Common myeloid progenitor, CD34-positive (primary cell): ENCODE results near the gene ZNF544.
A peak's percentile ranks its signal among the peaks of the same experiment; 100 is the strongest.

Experiments used
- CTCF ChIA-PET: fragments of 350-600 bp; sonication (Branson Sonifier 250); formaldehyde crosslinking; loops from one replicate; lab custom pipeline; 2021; ENCODE audit warnings: antibody characterized with exemption; lab: Charles Lee
- POLR2A ChIA-PET: fragments of 350-600 bp; sonication (Branson Sonifier 250); formaldehyde crosslinking; loops from one replicate; lab custom pipeline; 2021; ENCODE audit warnings: antibody characterized with exemption; lab: Charles Lee
- DNase-seq, 3 donors: peaks; one replicate each; pipeline versions ENCODE4 v3.0.0 to v3.0.0-alpha.2; 2013
- H3K27ac ChIP-seq, 2 experiments: 1 replicate in 1 of 2; 2 replicates in 1 of 2; pipeline ENCODE4 v1.7.0; 2013; ENCODE audit warnings: inconsistent platforms in 2 of 2, low read length in 2 of 2, mild to moderate bottlenecking in 2 of 2, low read depth in 1 of 2, moderate library complexity in 1 of 2; ENCODE audit not compliant: severe bottlenecking in 2 of 2, insufficient read depth in 1 of 2, poor library complexity in 1 of 2
- H3K27me3 ChIP-seq, 5 experiments: replicated peaks in 2 of 5; 1 replicate in 3 of 5; 2 replicates in 2 of 5; pipeline versions ENCODE4 v1.6.1 to v1.7.0; 2013; ENCODE audit warnings: low read length in 4 of 5, mild to moderate bottlenecking in 2 of 5, moderate library complexity in 2 of 5, inconsistent platforms in 1 of 5; ENCODE audit not compliant: insufficient read depth in 5 of 5, control insufficient read depth in 4 of 5
- H3K36me3 ChIP-seq, 4 experiments: 1 replicate in 2 of 4; 2 replicates in 2 of 4; pipeline versions ENCODE4 v1.6.1 to v1.7.0; 2013; ENCODE audit warnings: low read length in 3 of 4, control low read depth in 1 of 4, mild to moderate bottlenecking in 1 of 4; ENCODE audit not compliant: control insufficient read depth in 4 of 4, insufficient read depth in 4 of 4
- H3K4me1 ChIP-seq, 4 experiments: 1 replicate in 3 of 4; 2 replicates in 1 of 4; pipeline versions ENCODE4 v1.6.1 to v1.7.1; 2013; ENCODE audit warnings: low read length in 3 of 4, mild to moderate bottlenecking in 3 of 4, control low read depth in 1 of 4, inconsistent platforms in 1 of 4, moderate library complexity in 1 of 4; ENCODE audit not compliant: control insufficient read depth in 4 of 4, insufficient read depth in 4 of 4; ENCODE audit errors: control extremely low read depth in 1 of 4
- H3K4me3 ChIP-seq, 7 experiments: 1 replicate in 4 of 7; 2 replicates in 3 of 7; pipeline versions ENCODE4 v1.5.1 to v1.7.0; 2013; ENCODE audit warnings: mild to moderate bottlenecking in 7 of 7, low read length in 6 of 7, moderate library complexity in 6 of 7, inconsistent platforms in 2 of 7, low read depth in 2 of 7, control low read depth in 1 of 7; ENCODE audit not compliant: insufficient read depth in 4 of 7, control insufficient read depth in 1 of 7; ENCODE audit errors: extremely low read depth in 1 of 7
- H3K9me3 ChIP-seq, 5 experiments: 1 replicate in 4 of 5; 2 replicates in 1 of 5; pipeline versions ENCODE4 v1.6.1 to v1.7.1; 2013; ENCODE audit warnings: low read length in 4 of 5, mild to moderate bottlenecking in 2 of 5, inconsistent platforms in 1 of 5, low read depth in 1 of 5, moderate library complexity in 1 of 5; ENCODE audit not compliant: control insufficient read depth in 4 of 5, insufficient read depth in 2 of 5; ENCODE audit errors: control extremely low read depth in 1 of 5
- WGBS: methylation state at CpG from one replicate; pipeline ENCODE4 v1.1.5; 2013; ENCODE audit not compliant: insufficient coverage; 5-methylcytosine and 5-hydroxymethylcytosine counted together

The ZNF544 gene

DNA sequence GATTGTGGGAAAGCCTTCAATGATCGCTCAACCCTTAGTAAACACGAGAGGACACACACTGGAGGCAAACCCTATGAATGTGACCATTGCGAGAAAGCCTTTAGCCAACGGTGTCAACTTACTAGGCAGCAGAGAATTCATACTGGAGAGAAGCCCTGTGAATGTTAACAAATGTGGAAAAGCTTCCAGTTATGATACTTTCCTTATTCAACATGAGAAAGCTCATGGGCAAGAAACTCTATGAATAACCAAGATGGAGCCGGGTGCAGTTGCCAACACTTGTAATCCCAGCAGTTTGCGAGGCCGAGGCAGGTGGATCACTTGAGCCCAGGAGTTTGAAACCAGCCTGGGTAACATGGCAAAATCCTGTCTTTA, 34.2 kb downstream of the ZNF544 start:
- no peaks in the 10 kb centered on the region for H3K4me1 ChIP-seq
- H3K27me3 ChIP-seq: no peaks in the 10 kb centered on the region
- peaks cover 17 to 93% (median 93%) of the 10 kb centered on the region in 5 experiments for H3K9me3 ChIP-seq
- H3K27ac ChIP-seq: no peak overlapping the region
- peaks cover 19 to 72% (median 49%) of the 10 kb centered on the region in 4 experiments for H3K36me3 ChIP-seq
- H3K4me3 ChIP-seq: peak overlapping the region in 2 of 7 experiments; percentile 10 to 48
- 100% methylated on average over 7 of the region's 7 CpGs for WGBS
- DNase-seq: no peak
- POLR2A ChIA-PET: no interaction called here
- CTCF ChIA-PET: no interaction called here

DNA sequence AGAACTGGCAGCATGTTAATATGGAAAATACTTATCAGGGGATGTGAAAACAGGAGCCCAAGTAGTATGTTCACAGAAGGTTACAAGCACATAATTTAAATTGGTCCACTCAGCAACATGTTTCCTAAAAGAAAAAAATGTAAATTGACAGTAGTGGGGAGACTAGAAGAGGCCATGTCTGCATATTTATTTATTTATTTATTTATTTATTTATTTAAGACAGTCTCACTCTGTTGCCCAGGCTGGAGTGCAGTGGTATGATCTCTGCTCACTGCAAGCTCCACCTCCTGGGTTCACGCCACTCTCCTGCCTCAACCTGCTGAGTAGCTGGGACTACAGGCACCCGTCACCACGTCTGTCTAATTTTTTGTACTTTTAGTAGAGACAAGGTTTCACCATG, 36.4 kb downstream of the ZNF544 start:
- peaks cover 9 to 50% (median 33%) of the 10 kb centered on the region in 4 experiments for H3K36me3 ChIP-seq

DNA sequence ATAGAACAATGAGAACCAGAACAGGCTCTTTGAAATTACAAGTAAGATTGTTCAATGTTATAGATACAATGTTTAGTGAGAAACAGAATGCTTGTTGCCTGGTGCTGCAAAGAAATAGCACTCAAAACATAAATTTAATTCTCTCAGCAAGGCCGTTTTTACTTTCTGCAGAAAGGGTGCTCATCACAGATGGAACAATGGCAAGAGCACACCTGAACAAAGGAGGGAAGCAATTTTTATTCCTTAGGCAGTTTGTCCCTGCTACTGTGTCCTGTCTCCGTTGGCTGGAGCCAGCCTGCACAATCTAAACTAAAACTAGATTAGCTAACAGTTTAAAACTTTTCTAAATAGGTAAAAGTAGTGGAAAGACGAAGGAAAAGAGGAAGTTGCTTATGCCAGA, 39.6 kb downstream of the ZNF544 start:
- ChIA-PET POLR2A (interaction anchor here (2.2 kb wide), 1 partner anchor 11 kb away, joined by 9 read pairs; the partner anchor contains the start of gene ZNF8), CTCF (no interaction called here)
- Histone ChIP-seq H3K27ac (no peak overlapping the region), H3K4me3 (no peak overlapping the region), H3K4me1 (no peaks in the 10 kb centered on the region), H3K36me3 (peaks cover 5 to 47% (median 13%) of the 10 kb centered on the region in 4 experiments), H3K27me3 (no peaks in the 10 kb centered on the region), H3K9me3 (peaks cover 8 to 76% (median 67%) of the 10 kb centered on the region in 5 experiments)
- DNase-seq: no peak
- 100% methylated on average over 2 of the region's 3 CpGs for whole genome bisulfite sequencing

More for the DNA sequence above, 36.4 kb downstream of the ZNF544 start:
- Histone ChIP-seq H3K27me3 (no peaks in the 10 kb centered on the region), H3K27ac (no peak overlapping the region), H3K4me1 (no peaks in the 10 kb centered on the region), H3K9me3 (peaks cover 17 to 85% (median 82%) of the 10 kb centered on the region in 5 experiments), H3K4me3 (peak overlapping the region in 1 of 7 experiments; percentile 48)
- CTCF ChIA-PET: no interaction called here
- no peak for DNase-seq
- WGBS: 100% methylated on average over 2 of the region's 3 CpGs
- POLR2A ChIA-PET: no interaction called here

DNA sequence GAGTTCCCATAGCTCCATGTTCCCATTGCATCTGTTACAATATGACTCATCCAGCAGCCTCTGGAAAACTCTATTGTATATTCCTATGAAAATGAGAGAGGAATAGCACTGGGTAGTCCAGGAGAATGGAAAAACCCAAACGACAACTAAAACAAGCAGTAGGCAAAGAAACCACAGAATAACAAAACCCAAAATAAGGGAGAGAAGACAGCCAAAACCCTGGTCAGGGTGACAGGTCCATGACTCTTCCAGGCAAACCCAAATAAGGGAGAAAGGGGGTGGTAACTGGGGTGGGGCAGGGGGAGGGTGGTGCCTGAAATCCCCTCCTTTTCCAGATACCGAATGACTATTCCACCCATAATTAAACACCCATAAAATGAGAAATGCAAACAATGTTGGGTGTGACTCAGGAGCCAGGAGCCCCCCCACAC, 46.1 kb downstream of the ZNF544 start:
- no CpG with 5 or more reads among the region's 2 CpGs for WGBS
- ChIA-PET CTCF (no interaction called here), POLR2A (no interaction called here)
- Histone ChIP-seq H3K36me3 (peaks cover 7 to 48% (median 25%) of the 10 kb centered on the region in 4 experiments), H3K27ac (no peak overlapping the region), H3K9me3 (peaks cover 6 to 46% (median 31%) of the 10 kb centered on the region in 5 experiments), H3K4me3 (no peak overlapping the region), H3K4me1 (peaks cover 0 to 14% (median 7%) of the 10 kb centered on the region in 4 experiments), H3K27me3 (no peaks in the 10 kb centered on the region)
- no peak for DNase-seq

GRCh38 chr19:58275564-58275963, 46.9 kb downstream of the ZNF544 start:
- Histone ChIP-seq H3K27me3 (no peaks in the 10 kb centered on the region), H3K9me3 (peaks cover 3 to 47% (median 36%) of the 10 kb centered on the region in 5 experiments), H3K36me3 (peaks cover 11 to 52% (median 29%) of the 10 kb centered on the region in 4 experiments), H3K4me1 (peaks cover 0 to 20% (median 7%) of the 10 kb centered on the region in 4 experiments), H3K4me3 (no peak overlapping the region), H3K27ac (no peak overlapping the region)
- DNase-seq: no peak
- WGBS: 100% methylated on average over 2 of the region's 3 CpGs
- POLR2A ChIA-PET: no interaction called here
- CTCF ChIA-PET: no interaction called here

DNA sequence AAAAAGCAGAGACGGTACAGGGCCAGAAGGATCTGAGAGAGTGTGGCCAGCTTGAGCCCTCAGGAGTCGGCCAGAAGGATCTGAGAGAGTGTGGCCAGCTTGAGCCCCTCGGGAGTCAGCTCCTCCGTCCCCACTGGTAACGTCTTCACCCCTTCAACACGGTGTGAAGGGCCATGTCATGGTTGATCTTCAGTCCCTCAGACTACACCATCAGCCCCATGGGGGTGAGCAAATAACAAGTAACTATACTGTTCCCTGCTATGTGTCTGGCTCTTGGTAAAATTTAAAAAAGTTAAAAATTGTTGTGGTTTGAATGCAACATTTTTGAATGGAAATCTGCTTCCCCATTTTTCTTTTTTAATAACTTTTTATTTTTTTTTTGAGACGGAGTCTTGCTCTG, 48.5 kb downstream of the ZNF544 start:
- 98% methylated on average over 7 of the region's 7 CpGs for WGBS
- DNase-seq: no peak
- ChIA-PET POLR2A (no interaction called here), CTCF (no interaction called here)
- Histone ChIP-seq H3K4me1 (peaks cover 0 to 20% (median 7%) of the 10 kb centered on the region in 4 experiments), H3K4me3 (no peak overlapping the region), H3K27ac (no peak overlapping the region), H3K27me3 (no peaks in the 10 kb centered on the region), H3K9me3 (peaks cover 3 to 46% (median 36%) of the 10 kb centered on the region in 5 experiments), H3K36me3 (peaks cover 17 to 51% (median 30%) of the 10 kb centered on the region in 4 experiments)

- WGBS: 47% methylated on average over 22 of the region's 25 CpGs
- peaks cover 0 to 20% (median 7%) of the 10 kb centered on the region in 4 experiments for H3K4me1 ChIP-seq
- peaks cover 14 to 52% (median 30%) of the 10 kb centered on the region in 4 experiments for H3K36me3 ChIP-seq
- H3K9me3 ChIP-seq: peaks cover 3 to 46% (median 32%) of the 10 kb centered on the region in 5 experiments
- DNase-seq: no peak
- ChIA-PET POLR2A (interaction anchor here (1.0 to 2.0 kb wide), 3 partner anchors 9 to 28 kb away, joined by 3 to 9 read pairs (median 4); no protein-coding TSS in a partner anchor), CTCF (no interaction called here)
- peak overlapping the region; percentile 88 to 95 (median 90) for H3K4me3 ChIP-seq
- H3K27ac ChIP-seq: peak overlapping the region; percentile 72 to 94
- no peaks in the 10 kb centered on the region for H3K27me3 ChIP-seq
Observed at GRCh38 chr19:58277748-58278540, 49.2 kb downstream of the ZNF544 start.
